ENCODE measurements around the gene CDK5.
"Not testable (repeated sequence)": the region's sequence is repeated elsewhere in the genome, so short reads cannot be mapped to it uniquely, and the experiment has no call there.

CDK5 gene

DNA sequence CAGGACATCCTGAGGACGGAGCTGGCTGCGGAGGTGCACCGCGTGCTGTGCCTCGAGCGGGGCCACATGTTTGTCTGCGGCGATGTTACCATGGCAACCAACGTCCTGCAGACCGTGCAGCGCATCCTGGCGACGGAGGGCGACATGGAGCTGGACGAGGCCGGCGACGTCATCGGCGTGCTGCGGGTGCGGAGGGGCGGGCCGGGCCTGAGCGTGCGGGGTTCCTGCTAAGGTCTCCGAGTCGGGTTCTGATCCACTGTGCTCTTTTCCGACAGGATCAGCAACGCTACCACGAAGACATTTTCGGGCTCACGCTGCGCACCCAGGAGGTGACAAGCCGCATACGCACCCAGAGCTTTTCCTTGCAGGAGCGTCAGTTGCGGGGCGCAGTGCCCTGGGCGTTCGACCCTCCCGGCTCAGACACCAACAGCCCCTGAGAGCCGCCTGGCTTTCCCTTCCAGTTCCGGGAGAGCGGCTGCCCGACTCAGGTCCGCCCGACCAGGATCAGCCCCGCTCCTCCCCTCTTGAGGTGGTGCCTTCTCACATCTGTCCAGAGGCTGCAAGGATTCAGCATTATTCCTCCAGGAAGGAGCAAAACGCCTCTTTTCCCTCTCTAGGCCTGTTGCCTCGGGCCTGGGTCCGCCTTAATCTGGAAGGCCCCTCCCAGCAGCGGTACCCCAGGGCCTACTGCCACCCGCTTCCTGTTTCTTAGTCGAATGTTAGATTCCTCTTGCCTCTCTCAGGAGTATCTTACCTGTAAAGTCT, 43.8 kb downstream of the CDK5 start:
- peak; percentile 92 for DNase-seq (ENCODE audit: low spot score)

GRCh38 chr7:151013356-151013732, 44.4 kb downstream of the CDK5 start:
- no peak for DNase-seq (ENCODE audit: low spot score)

DNA sequence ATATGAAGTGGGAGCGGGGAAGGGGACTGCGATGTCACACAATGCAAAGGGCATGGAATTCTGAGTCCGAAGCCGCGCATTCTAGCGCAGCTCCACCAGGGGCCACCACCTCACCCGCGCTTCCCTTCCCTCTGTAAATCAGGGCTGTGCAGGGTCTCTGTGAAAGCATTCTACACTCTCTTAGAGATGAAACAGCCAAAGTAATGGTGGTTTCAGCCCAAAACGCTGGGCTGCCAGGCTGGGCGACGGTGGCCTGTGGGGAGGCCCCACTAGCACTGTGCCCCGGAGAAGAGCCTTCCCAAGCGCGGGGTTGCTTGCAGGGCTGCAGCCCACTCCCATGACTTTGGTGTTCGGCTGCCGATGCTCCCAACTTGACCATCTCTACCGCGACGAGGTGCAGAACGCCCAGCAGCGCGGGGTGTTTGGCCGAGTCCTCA, 44.8 kb downstream of the CDK5 start:
- no peak for DNase-seq (ENCODE audit: low spot score)

- no peak for DNase-seq (ENCODE audit: low spot score)
Observed at GRCh38 chr7:151012031-151012692, 45.5 kb downstream of the CDK5 start.

DNA sequence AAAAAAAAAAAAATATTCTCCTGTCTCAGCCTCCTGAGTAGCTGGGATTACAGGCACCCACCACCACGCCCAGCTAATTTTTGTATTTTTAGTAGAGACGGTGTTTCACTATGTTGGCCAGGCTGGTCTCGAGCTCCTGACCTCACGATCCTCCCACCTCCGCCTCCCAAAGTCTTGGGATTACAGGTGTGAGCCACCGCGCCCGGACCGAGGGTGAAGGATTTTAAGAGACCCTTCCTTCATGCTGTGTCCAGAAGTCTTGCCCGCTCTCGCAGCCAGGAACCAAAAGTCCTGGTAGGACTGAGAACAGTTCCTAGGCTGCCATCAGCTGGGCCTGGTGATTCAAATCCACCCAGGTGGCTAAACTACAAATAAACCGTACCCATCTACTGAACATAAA, 46.1 kb downstream of the CDK5 start:
- DNase-seq (ENCODE audit: low spot score), result not testable (repeated sequence)

- no peak for DNase-seq (ENCODE audit: low spot score)
Observed at GRCh38 chr7:151011097-151011409, 46.6 kb downstream of the CDK5 start.

GRCh38 chr7:151010307-151011096, 47.2 kb downstream of the CDK5 start:
- DNase-seq (ENCODE audit: low spot score), result peak; percentile 50

DNA sequence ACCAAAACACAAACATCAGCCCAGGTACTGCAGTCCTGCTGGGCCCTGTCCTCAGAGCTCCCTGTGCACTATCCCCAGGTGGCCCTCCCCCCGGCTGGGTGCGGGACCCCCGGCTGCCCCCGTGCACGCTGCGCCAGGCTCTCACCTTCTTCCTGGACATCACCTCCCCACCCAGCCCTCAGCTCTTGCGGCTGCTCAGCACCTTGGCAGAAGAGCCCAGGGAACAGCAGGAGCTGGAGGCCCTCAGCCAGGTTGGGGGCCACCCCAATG, 47.7 kb downstream of the CDK5 start:
- no peak for DNase-seq (ENCODE audit: low spot score)

DNA sequence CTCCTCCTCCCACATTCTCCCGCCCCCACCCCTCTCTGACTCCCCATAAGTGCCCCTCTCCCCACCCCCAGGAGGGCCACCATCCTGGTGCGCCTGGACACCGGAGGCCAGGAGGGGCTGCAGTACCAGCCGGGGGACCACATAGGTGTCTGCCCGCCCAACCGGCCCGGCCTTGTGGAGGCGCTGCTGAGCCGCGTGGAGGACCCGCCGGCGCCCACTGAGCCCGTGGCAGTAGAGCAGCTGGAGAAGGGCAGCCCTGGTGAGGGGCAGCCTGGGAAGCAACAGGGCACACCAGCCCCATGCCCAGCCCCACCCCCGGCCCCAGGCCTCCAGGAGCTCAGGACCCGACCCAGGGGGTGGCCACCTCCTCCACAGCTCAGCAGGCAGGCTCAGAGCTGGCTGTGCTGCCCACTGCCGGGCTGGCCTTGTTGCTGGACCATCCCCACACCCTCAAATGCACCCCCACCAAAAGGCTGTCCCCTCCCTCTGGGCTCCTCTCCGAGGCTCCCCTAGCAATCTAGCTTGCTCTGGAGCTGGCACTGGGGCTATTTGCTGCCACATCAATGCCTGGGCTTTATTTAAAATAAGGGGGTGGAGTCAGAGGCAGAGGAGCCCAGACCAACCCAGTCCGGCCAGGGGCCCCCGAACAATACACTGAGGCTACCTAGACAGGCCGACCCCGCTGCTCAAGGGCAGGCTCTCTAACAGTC, 48.2 kb downstream of the CDK5 start:
- no peak for DNase-seq (ENCODE audit: low spot score)

DNA sequence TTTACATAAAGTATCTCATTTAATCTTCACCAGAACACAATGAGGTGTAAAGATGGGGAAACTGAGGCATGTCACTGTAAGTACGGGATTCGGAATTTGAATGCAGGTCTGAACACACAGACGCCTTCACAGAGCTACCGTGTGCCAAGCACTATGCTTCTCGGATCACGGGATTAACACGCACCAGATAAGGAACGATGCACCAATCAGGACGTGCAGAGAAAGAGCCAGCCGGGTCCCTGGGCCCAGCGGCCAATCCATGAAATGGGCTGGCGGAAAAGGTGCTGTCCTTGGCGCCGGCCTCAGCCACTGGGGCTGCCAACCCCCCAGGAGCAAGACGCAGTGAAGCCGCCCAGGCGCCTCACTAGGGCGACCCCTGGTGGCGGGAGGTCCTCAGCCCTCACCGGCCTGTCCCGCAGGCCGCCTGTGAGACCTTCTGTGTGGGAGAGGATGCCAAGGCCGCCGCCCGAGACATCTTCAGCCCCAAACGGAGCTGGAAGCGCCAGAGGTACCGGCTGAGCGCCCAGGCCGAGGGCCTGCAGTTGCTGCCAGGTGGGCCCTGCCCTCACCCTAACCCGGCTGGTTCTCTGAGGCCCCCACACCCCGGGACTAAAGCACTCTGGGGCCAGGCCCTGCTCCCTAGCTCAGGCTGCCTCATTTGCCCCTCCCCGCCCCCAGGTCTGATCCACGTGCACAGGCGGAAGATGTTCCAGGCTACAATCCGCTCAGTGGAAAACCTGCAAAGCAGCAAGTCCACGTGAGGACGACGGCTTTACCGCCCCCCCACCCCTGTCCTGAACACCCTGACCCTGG, 49.0 kb downstream of the CDK5 start:
- DNase-seq (ENCODE audit: low spot score), result peak; percentile 93

DNA sequence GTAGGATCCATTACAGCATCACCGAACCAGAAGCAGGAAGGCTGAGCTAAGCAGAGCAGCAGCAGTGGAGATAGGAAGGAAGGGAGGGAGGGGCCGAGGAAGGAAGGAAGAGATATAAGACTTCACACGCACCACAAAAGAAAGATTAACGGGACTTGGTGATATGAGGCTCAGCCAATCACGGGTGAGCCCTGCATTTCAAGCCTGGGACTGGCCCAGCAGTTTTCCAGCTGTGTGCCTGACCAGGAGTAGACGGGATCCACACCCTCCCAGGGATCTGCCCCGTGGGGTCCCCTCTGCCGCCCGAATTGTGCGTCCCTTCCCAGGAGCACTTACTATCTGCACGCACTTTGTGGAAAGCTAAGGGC, 49.6 kb downstream of the CDK5 start:
- peak; percentile 49 for DNase-seq (ENCODE audit: low spot score)

- no peak for DNase-seq (ENCODE audit: low spot score)
Observed at GRCh38 chr7:151007469-151007898, 50.2 kb downstream of the CDK5 start.

GRCh38 chr7:151006590-151007300, 51.0 kb downstream of the CDK5 start:
- DNase-seq (ENCODE audit: low spot score), result no peak

GRCh38 chr7:151005566-151005965, 52.1 kb downstream of the CDK5 start:
- DNase-seq (ENCODE audit: low spot score), result no peak
